H1 (cell line): ENCODE data around the gene ERO1A. TPM values are rescaled to one million over a fixed set of nuclear protein-coding genes. Genes with fewer than 3 reads are reported as not detected.

ENCODE experiments used
- CTCF ChIA-PET: fragments of 300-600 bp; sonication (Branson Sonifier 250); formaldehyde crosslinking; loops from one replicate; lab custom pipeline; 2021; ENCODE audit not compliant: partially characterized antibody; lab: Charles Lee
- POLR2A ChIA-PET: fragments of 300-600 bp; sonication (Branson Sonifier 250); formaldehyde crosslinking; loops from one replicate; lab custom pipeline; 2021; ENCODE audit warnings: inconsistent platforms; ENCODE audit not compliant: partially characterized antibody; lab: Charles Lee
- DNase-seq, 2 experiments: peaks; one replicate each; pipeline versions ENCODE4 v3.0.0 to v3.0.0-alpha.2; 2010 to 2022; ENCODE audit warnings: low spot score in 2 of 2, low read depth in 1 of 2, mixed read lengths in 1 of 2
- FAIRE-seq: peaks from 2 replicates; lab custom pipeline; 2011; peaks lifted over from hg19 to GRCh38; lab: Jason Lieb, UNC
- H2AFZ ChIP-seq: 2 replicates; pipeline ENCODE4 v1.8.1; 2012; ENCODE audit warnings: low read length, inconsistent platforms
- H2AK5ac ChIP-seq: 2 replicates; pipeline ENCODE4 v1.6.1; 2013; ENCODE audit warnings: low read depth, low read length
- H2BK120ac ChIP-seq: replicated peaks from 2 replicates; pipeline ENCODE3; 2013; ENCODE audit warnings: low read depth, low read length, inconsistent platforms
- H2BK12ac ChIP-seq: 2 replicates; pipeline ENCODE4 v1.6.1; 2013; ENCODE audit warnings: low read depth, low read length
- H2BK15ac ChIP-seq: 2 replicates; pipeline ENCODE4 v1.6.1; 2013; ENCODE audit warnings: low read length
- H2BK20ac ChIP-seq: 2 replicates; pipeline ENCODE4 v1.6.1; 2013; ENCODE audit warnings: low read length
- H2BK5ac ChIP-seq: 2 replicates; pipeline ENCODE4 v1.6.1; 2013; ENCODE audit warnings: low read depth, low read length
- H3K14ac ChIP-seq: 2 replicates; pipeline ENCODE4 v1.6.1; 2013; ENCODE audit warnings: inconsistent platforms; ENCODE audit not compliant: insufficient read length
- H3K18ac ChIP-seq: 2 replicates; pipeline ENCODE4 v1.6.1; 2013; ENCODE audit warnings: low read length; ENCODE audit errors: extremely low read depth
- H3K23ac ChIP-seq: 2 replicates; pipeline ENCODE4 v1.6.1; 2013; ENCODE audit warnings: inconsistent platforms; ENCODE audit not compliant: insufficient read length
- H3K23me2 ChIP-seq: 2 replicates; pipeline ENCODE4 v1.6.1; 2013; ENCODE audit warnings: low read depth, low read length
- H3K27ac ChIP-seq: 2 replicates; pipeline ENCODE4 v1.6.1; 2011; ENCODE audit warnings: low read depth, low read length, inconsistent platforms
- H3K27me3 ChIP-seq, 4 experiments: replicated peaks in 1 of 4; 1 replicate in 1 of 4; 2 replicates in 3 of 4; pipeline versions ENCODE4 v1.6.1 to v1.8.1; 2011 to 2013; ENCODE audit warnings: low read length in 3 of 4, mild to moderate bottlenecking in 3 of 4, inconsistent platforms in 2 of 4, mixed read lengths in 2 of 4, moderate library complexity in 1 of 4; ENCODE audit not compliant: control insufficient read depth in 3 of 4, insufficient read depth in 3 of 4; ENCODE audit errors: extremely low read depth in 1 of 4
- H3K36me3 ChIP-seq, 4 experiments: 2 replicates each; pipeline versions ENCODE4 v1.6.1 to v1.8.1; 2011 to 2013; ENCODE audit warnings: mild to moderate bottlenecking in 4 of 4, low read length in 3 of 4, moderate library complexity in 2 of 4, control low read depth in 1 of 4, inconsistent platforms in 1 of 4; ENCODE audit not compliant: insufficient read depth in 4 of 4, control insufficient read depth in 2 of 4
- H3K4ac ChIP-seq: replicated peaks from 2 replicates; pipeline ENCODE3; 2013; ENCODE audit warnings: low read length, low read depth, mixed read lengths, inconsistent platforms; ENCODE audit not compliant: insufficient read length
- H3K4me1 ChIP-seq, 4 experiments: replicated peaks in 1 of 4; 1 replicate in 1 of 4; 2 replicates in 3 of 4; pipeline versions ENCODE4 v1.6.1 to v1.8.1; 2011 to 2013; ENCODE audit warnings: low read length in 3 of 4, inconsistent platforms in 2 of 4, mixed read lengths in 1 of 4; ENCODE audit not compliant: insufficient read depth in 4 of 4, control insufficient read depth in 3 of 4
- H3K4me2 ChIP-seq, 2 experiments: 2 replicates each; pipeline versions ENCODE4 v1.6.1 to v1.8.1; 2011 to 2013; ENCODE audit warnings: low read depth in 2 of 2, low read length in 2 of 2, control low read depth in 1 of 2, inconsistent platforms in 1 of 2, mild to moderate bottlenecking in 1 of 2; ENCODE audit not compliant: insufficient read depth in 1 of 2
- H3K4me3 ChIP-seq, 4 experiments: fragments of 200-600, 300-600 bp in 1 of 4; sonication (generic), shearing (Covaris generic), sonication (Bioruptor Twin) in 1 of 4; 2 replicates each; pipeline versions ENCODE4 v1.5.1 to v1.8.1; 2011 to 2016; ENCODE audit warnings: low read length in 4 of 4, low read depth in 3 of 4, control low read depth in 2 of 4, inconsistent platforms in 2 of 4, mild to moderate bottlenecking in 2 of 4, mixed read lengths in 1 of 4, moderate library complexity in 1 of 4; ENCODE audit not compliant: insufficient read depth in 2 of 4; ENCODE audit errors: extremely low read depth in 1 of 4
- H3K56ac ChIP-seq: replicated peaks from 2 replicates; pipeline ENCODE3; 2013; ENCODE audit warnings: low read depth, mild to moderate bottlenecking, mixed read lengths, low read length, inconsistent platforms; ENCODE audit not compliant: insufficient read length
- H3K79me1 ChIP-seq: 2 replicates; pipeline ENCODE4 v1.6.1; 2013; ENCODE audit warnings: low read depth, low read length, control low read depth
- H3K79me2 ChIP-seq, 2 experiments: 2 replicates each; pipeline versions ENCODE4 v1.6.1 to v1.8.1; 2012 to 2013; ENCODE audit warnings: low read length in 2 of 2, mild to moderate bottlenecking in 2 of 2, inconsistent platforms in 1 of 2; ENCODE audit not compliant: insufficient read depth in 2 of 2, control insufficient read depth in 1 of 2
- H3K9ac ChIP-seq, 4 experiments: replicated peaks in 1 of 4; 1 replicate in 1 of 4; 2 replicates in 3 of 4; pipeline versions ENCODE4 v1.6.1 to v1.8.1; 2011 to 2013; ENCODE audit warnings: low read depth in 3 of 4, low read length in 3 of 4, control low read depth in 2 of 4, mild to moderate bottlenecking in 2 of 4, moderate library complexity in 2 of 4, inconsistent platforms in 1 of 4; ENCODE audit errors: extremely low read depth in 1 of 4
- H3K9me3 ChIP-seq, 2 experiments: 2 replicates each; pipeline versions ENCODE4 v1.6.1 to v1.8.1; 2012 to 2013; ENCODE audit warnings: mild to moderate bottlenecking in 2 of 2, moderate library complexity in 2 of 2, control low read depth in 1 of 2, inconsistent platforms in 1 of 2, low read depth in 1 of 2, low read length in 1 of 2, mixed read lengths in 1 of 2; ENCODE audit not compliant: insufficient read depth in 2 of 2
- H4K20me1 ChIP-seq, 2 experiments: replicated peaks in 1 of 2; 2 replicates each; pipeline versions ENCODE3 to v1.8.1; 2011 to 2013; ENCODE audit warnings: inconsistent platforms in 2 of 2, low read length in 2 of 2, mild to moderate bottlenecking in 1 of 2; ENCODE audit not compliant: insufficient read depth in 2 of 2, control insufficient read depth in 1 of 2
- H4K5ac ChIP-seq: 2 replicates; pipeline ENCODE4 v1.6.1; 2013; ENCODE audit warnings: low read length, low read depth, mixed read lengths, inconsistent platforms; ENCODE audit not compliant: insufficient read length
- H4K8ac ChIP-seq: 2 replicates; pipeline ENCODE4 v1.8.0; 2013; ENCODE audit warnings: mild to moderate bottlenecking, moderate library complexity, low read length, inconsistent platforms; ENCODE audit not compliant: insufficient read depth; ENCODE audit errors: extremely low read depth
- H4K91ac ChIP-seq: replicated peaks from 2 replicates; pipeline ENCODE3; 2013; ENCODE audit warnings: low read length, mixed read lengths, inconsistent platforms; ENCODE audit not compliant: insufficient read length
- EZH2 ChIP-seq: fragments of 200-600 bp; sonication (generic); IDR thresholded peaks from 2 replicates; pipeline ENCODE4 v1.7.1; 2012; ENCODE audit warnings: low read depth, mild to moderate bottlenecking, moderate library complexity, low read length, inconsistent platforms; ENCODE audit not compliant: severe bottlenecking
- POLR2AphosphoS5 ChIP-seq: IDR thresholded peaks from 2 replicates; pipeline ENCODE4 v1.6.1; 2011; ENCODE audit warnings: low read depth, low read length
- polyA plus RNA-seq, 7 experiments: library from polyadenylated mRNA; depleted of rRNA in 3 of 7; stranded (reverse) in 5 of 7; unstranded in 2 of 7; fragments of >200 nt in 5 of 7; fragments of 200-250 nt in 2 of 7; gene quantifications; 1 replicate in 5 of 7; 2 replicates in 1 of 7; 4 replicates in 1 of 7; pipeline versions ENCODE4 v1.2.1 to v1.2.3, GENCODE V29; 2011 to 2013; ENCODE audit warnings: missing spikeins in 2 of 7, mixed read lengths in 2 of 7
- total RNA-seq: library from RNA; stranded (reverse); fragmentation: NEBNext Ultra II Directional; extraction: Animal tissue kit (Norgen Biotek cat#: 25700); gene quantifications from 2 replicates; pipeline ENCODE4 v1.2.1, GENCODE V29; 2021

The ERO1A gene
- total and polyA plus RNA-seq, 2 of the 8 experiments (the other 6 are each of a cell fraction or from before 2014, with no cell fraction given): 15.7 to 42.0 TPM

DNA sequence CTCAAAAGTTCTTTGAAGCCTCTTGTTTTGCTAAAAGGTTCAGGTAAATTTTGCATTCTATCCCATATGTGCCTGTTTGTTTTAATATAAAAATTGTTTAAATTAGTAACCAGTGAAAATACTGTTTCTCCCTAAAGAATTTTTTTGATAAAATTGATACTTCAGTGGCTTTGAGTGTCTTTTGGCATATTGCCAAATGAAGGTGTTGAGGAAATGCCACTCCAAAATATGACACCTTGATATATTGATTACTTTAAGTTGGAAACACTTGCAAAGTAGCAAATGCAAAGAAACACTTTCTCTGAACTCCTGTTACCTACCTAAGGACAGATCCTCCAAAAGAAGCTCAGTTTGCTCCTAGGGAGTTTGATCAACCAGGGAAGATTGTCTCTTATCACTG lies 43.1 kb upstream of the ERO1A start:
- no peaks in the 10 kb centered on the region for H3K23me2 ChIP-seq
- no peak overlapping the region for H3K14ac ChIP-seq
- no peak overlapping the region for H3K18ac ChIP-seq
- no peak overlapping the region for H2AFZ ChIP-seq
- H3K27me3 ChIP-seq: no peaks in the 10 kb centered on the region
- no peak overlapping the region for H3K4me2 ChIP-seq
- no peak overlapping the region for H2BK15ac ChIP-seq
- H3K9me3 ChIP-seq: no peaks in the 10 kb centered on the region
- no peak overlapping the region for H3K27ac ChIP-seq
- H4K8ac ChIP-seq: no peak overlapping the region
- 0 out of 2 replicates have a peak, but pooled peaks cover 3% of the 10 kb centered on the region for H3K79me1 ChIP-seq
- H2BK12ac ChIP-seq: no peak overlapping the region
- no peak overlapping the region for H2BK20ac ChIP-seq
- H3K23ac ChIP-seq: no peak overlapping the region
- no peak overlapping the region for H4K5ac ChIP-seq
- DNase-seq: no peak
- H3K79me2 ChIP-seq: peaks cover 0 to 87% of the 10 kb centered on the region in 2 experiments; a peak in 3 of 4 replicates
- no peak overlapping the region for H2BK5ac ChIP-seq
- TF ChIP-seq POLR2AphosphoS5 (no peak), EZH2 (no peak)
- TF ChIP-seq, all 59 proteins: peak for 0
- peaks cover 0 to 3% (median 1%) of the 10 kb centered on the region in 4 experiments; a peak in 4 of 7 replicates for H3K4me1 ChIP-seq
- H3K9ac ChIP-seq: no peak overlapping the region
- H2BK120ac ChIP-seq: no peak overlapping the region
- H3K56ac ChIP-seq: no peak overlapping the region
- H4K20me1 ChIP-seq: peaks cover 1 to 2% of the 10 kb centered on the region in 2 experiments
- POLR2A ChIA-PET: no interaction called here
- no peak overlapping the region for H3K4ac ChIP-seq
- H3K36me3 ChIP-seq: peaks cover 0 to 2% (median 0%) of the 10 kb centered on the region in 4 experiments; a peak in 1 of 8 replicates
- H4K91ac ChIP-seq: no peak overlapping the region
- CTCF ChIA-PET: no interaction called here
- H2AK5ac ChIP-seq: no peak overlapping the region
- H3K4me3 ChIP-seq: no peak overlapping the region
- no peak for FAIRE-seq
